ENCODE data around the gene CFI. TPM values are rescaled to one million over a fixed set of nuclear protein-coding genes. Genes with fewer than 3 reads are reported as not detected.

Gene CFI
- total RNA-seq, 4 donors from 2014 or later, result 2.0 to 10.1 (median 3.7) TPM; not detected in 1

- Histone ChIP-seq H3K9me3 (no peaks in the 10 kb centered on the region), H3K27me3 (no peaks in the 10 kb centered on the region), H3K4me1 (no peaks in the 10 kb centered on the region), H3K36me3 (no peaks in the 10 kb centered on the region), H3K27ac (no peak overlapping the region), H3K4me3 (no peak overlapping the region)
- TF ChIP-seq POLR2A (IDR thresholded peaks at IDR 0.05) (no peak), EP300 (IDR thresholded peaks at IDR 0.05) (no peak), POLR2AphosphoS5 (IDR thresholded peaks at IDR 0.05) (no peak)
- TF ChIP-seq, protein P1, sequence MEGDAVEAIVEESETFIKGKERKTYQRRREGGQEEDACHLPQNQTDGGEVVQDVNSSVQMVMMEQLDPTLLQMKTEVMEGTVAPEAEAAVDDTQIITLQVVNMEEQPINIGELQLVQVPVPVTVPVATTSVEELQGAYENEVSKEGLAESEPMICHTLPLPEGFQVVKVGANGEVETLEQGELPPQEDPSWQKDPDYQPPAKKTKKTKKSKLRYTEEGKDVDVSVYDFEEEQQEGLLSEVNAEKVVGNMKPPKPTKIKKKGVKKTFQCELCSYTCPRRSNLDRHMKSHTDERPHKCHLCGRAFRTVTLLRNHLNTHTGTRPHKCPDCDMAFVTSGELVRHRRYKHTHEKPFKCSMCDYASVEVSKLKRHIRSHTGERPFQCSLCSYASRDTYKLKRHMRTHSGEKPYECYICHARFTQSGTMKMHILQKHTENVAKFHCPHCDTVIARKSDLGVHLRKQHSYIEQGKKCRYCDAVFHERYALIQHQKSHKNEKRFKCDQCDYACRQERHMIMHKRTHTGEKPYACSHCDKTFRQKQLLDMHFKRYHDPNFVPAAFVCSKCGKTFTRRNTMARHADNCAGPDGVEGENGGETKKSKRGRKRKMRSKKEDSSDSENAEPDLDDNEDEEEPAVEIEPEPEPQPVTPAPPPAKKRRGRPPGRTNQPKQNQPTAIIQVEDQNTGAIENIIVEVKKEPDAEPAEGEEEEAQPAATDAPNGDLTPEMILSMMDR (IDR thresholded peaks at IDR 0.05), result no peak
- DNase-seq (ENCODE audit: low spot score in 2 of 2), result no peak
- WGBS, result 77% methylated on average over 4 of the region's 4 CpGs
Observed at GRCh38 chr4:109750652-109751244, 51.1 kb downstream of the CFI start.

GRCh38 chr4:109749388-109750082, 52.3 kb downstream of the CFI start:
- Histone ChIP-seq H3K4me1 (no peaks in the 10 kb centered on the region), H3K36me3 (no peaks in the 10 kb centered on the region), H3K9me3 (no peaks in the 10 kb centered on the region), H3K27me3 (no peaks in the 10 kb centered on the region), H3K27ac (no peak overlapping the region), H3K4me3 (no peak overlapping the region)
- DNase-seq (ENCODE audit: low spot score in 2 of 2), result no peak
- no peak for TF ChIP-seq POLR2A (IDR thresholded peaks at IDR 0.05)
- no peak for TF ChIP-seq EP300 (IDR thresholded peaks at IDR 0.05)
- TF ChIP-seq, protein P1 (IDR thresholded peaks at IDR 0.05), result no peak
- WGBS, result 77% methylated on average over 7 of the region's 7 CpGs

GRCh38 chr4:109748114-109748513, 53.7 kb downstream of the CFI start:
- H3K27me3 ChIP-seq, result no peaks in the 10 kb centered on the region
- H3K9me3 ChIP-seq, result no peaks in the 10 kb centered on the region
- no peak overlapping the region for H3K4me3 ChIP-seq
- H3K4me1 ChIP-seq, result no peaks in the 10 kb centered on the region
- TF ChIP-seq, protein P1 (IDR thresholded peaks at IDR 0.05), result no peak
- TF ChIP-seq POLR2AphosphoS5 (IDR thresholded peaks at IDR 0.05) (no peak), POLR2A (IDR thresholded peaks at IDR 0.05) (no peak), EP300 (IDR thresholded peaks at IDR 0.05) (no peak)
- no peak overlapping the region for H3K27ac ChIP-seq
- WGBS, result 98% methylated on average over 1 of the region's 1 CpG
- no peak for DNase-seq (ENCODE audit: low spot score in 2 of 2)
- H3K36me3 ChIP-seq, result no peaks in the 10 kb centered on the region

GRCh38 chr4:109746728-109747127, 55.1 kb downstream of the CFI start:
- Histone ChIP-seq H3K4me3 (no peak overlapping the region), H3K9me3 (no peaks in the 10 kb centered on the region), H3K27me3 (no peaks in the 10 kb centered on the region), H3K27ac (no peak overlapping the region), H3K4me1 (no peaks in the 10 kb centered on the region), H3K36me3 (no peaks in the 10 kb centered on the region)
- no peak for TF ChIP-seq POLR2AphosphoS5 (IDR thresholded peaks at IDR 0.05)
- TF ChIP-seq EP300 (IDR thresholded peaks at IDR 0.05), result no peak
- TF ChIP-seq POLR2A (IDR thresholded peaks at IDR 0.05), result no peak
- TF ChIP-seq, protein P1 (IDR thresholded peaks at IDR 0.05), result no peak
- WGBS, result 81% methylated on average over 2 of the region's 2 CpGs
- DNase-seq (ENCODE audit: low spot score in 2 of 2), result no peak

DNA sequence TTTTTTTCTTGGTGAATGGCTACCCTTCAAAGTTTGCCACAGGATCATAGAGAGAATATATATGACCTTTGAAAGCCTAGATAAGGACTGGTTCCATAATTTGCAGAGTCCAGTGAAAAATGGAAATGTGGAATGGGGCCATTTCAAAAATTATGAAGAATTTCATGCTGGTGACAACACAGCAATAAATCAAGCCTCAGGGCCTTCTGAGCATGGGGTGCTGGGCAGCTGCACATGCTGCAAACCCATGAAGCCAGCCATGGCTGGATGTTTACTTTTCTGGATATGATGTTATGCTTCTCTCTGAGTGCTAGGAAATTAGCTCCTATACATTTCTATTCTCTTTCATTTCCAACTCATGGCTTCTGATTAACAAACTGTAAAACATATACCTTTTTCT, 56.0 kb downstream of the CFI start:
- no peak for TF ChIP-seq POLR2AphosphoS5 (IDR thresholded peaks at IDR 0.05)
- TF ChIP-seq EP300 (IDR thresholded peaks at IDR 0.05), result no peak
- TF ChIP-seq, protein P1 (IDR thresholded peaks at IDR 0.05), result no peak
- no peaks in the 10 kb centered on the region for H3K36me3 ChIP-seq
- H3K9me3 ChIP-seq, result no peaks in the 10 kb centered on the region
- no peak for DNase-seq (ENCODE audit: low spot score in 2 of 2)
- no peaks in the 10 kb centered on the region for H3K4me1 ChIP-seq
- H3K27ac ChIP-seq, result no peak overlapping the region
- H3K27me3 ChIP-seq, result no peaks in the 10 kb centered on the region
- no peak overlapping the region for H3K4me3 ChIP-seq

Measured in suprapubic skin (tissue), 4 donors.